T47D (cell line): ENCODE data around the gene BPIFB6.

Experiments
- DNase-seq, 2 experiments: peaks; one replicate each; pipeline versions ENCODE4 v3.0.0 to v3.0.0-alpha.2; 2011 to 2012; ENCODE audit warnings: low read depth in 1 of 2, low spot score in 1 of 2
- JUND ChIP-seq: IDR thresholded peaks from 2 replicates; pipeline ENCODE4 v1.6.1; 2012; ENCODE audit warnings: low read depth
- in situ Hi-C: cut with HindIII; loops from 2 replicates; pipeline ENCODE4 v1.10.0; 2016; ENCODE audit warnings: low sequenced_read_pairs, low pct_unique_long_range_greater_than_20kb

BPIFB6 gene

GRCh38 chr20:33054381-33054780 is 22.9 kb downstream of the BPIFB6 start:
- no peak for TF ChIP-seq JUND
- in situ Hi-C loops = no loop called here
- no peak for DNase-seq

GRCh38 chr20:33054791-33055190 is 23.3 kb downstream of the BPIFB6 start:
- no peak for DNase-seq
- in situ Hi-C loops = no loop called here
- TF ChIP-seq JUND = no peak

- DNase-seq = no peak
- in situ Hi-C loops = no loop called here
- no peak for TF ChIP-seq JUND
Observed at GRCh38 chr20:33059136-33059535, 27.7 kb downstream of the BPIFB6 start.

GRCh38 chr20:33059741-33060390 is 28.4 kb downstream of the BPIFB6 start:
- TF ChIP-seq JUND = no peak
- no peak for DNase-seq
- in situ Hi-C loops = no loop called here

GRCh38 chr20:33061658-33062028 is 30.2 kb downstream of the BPIFB6 start:
- no peak for DNase-seq
- no peak for TF ChIP-seq JUND
- in situ Hi-C loops = no loop called here

GRCh38 chr20:33062105-33062824 is 30.8 kb downstream of the BPIFB6 start:
- in situ Hi-C loops = no loop called here
- DNase-seq = no peak
- no peak for TF ChIP-seq JUND

- no peak for TF ChIP-seq JUND
- in situ Hi-C loops = no loop called here
- DNase-seq = no peak
Observed at GRCh38 chr20:33062825-33063149, 31.3 kb downstream of the BPIFB6 start.

- TF ChIP-seq JUND = no peak
Observed at GRCh38 chr20:33063271-33063670, 31.8 kb downstream of the BPIFB6 start.

GRCh38 chr20:33064572-33065287 is 33.3 kb downstream of the BPIFB6 start:
- DNase-seq = no peak
- in situ Hi-C loops = no loop called here
- TF ChIP-seq JUND = no peak

More at GRCh38 chr20:33063271-33063670, 31.8 kb downstream of the BPIFB6 start:
- in situ Hi-C loops = no loop called here
- no peak for DNase-seq

- in situ Hi-C loops = no loop called here
- no peak for TF ChIP-seq JUND
- DNase-seq = no peak
Observed at GRCh38 chr20:33065785-33066184, 34.3 kb downstream of the BPIFB6 start.

- TF ChIP-seq JUND = no peak
- in situ Hi-C loops = no loop called here
Observed at GRCh38 chr20:33067806-33068205, 36.4 kb downstream of the BPIFB6 start.

GRCh38 chr20:33068251-33068939 is 36.9 kb downstream of the BPIFB6 start:
- in situ Hi-C loops = no loop called here
- TF ChIP-seq JUND = no peak
- DNase-seq = no peak

More at GRCh38 chr20:33067806-33068205, 36.4 kb downstream of the BPIFB6 start:
- no peak for DNase-seq

GRCh38 chr20:33069673-33070072 is 38.2 kb downstream of the BPIFB6 start:
- in situ Hi-C loops = no loop called here
- no peak for DNase-seq
- no peak for TF ChIP-seq JUND
